ENCODE results near the gene JAK3.
"Not testable (repeated sequence)": the region's sequence is repeated elsewhere in the genome, so short reads cannot be mapped to it uniquely, and the experiment has no call there.

Gene JAK3

GRCh38 chr19:17847538-17848366, at the start of gene JAK3:
JAK3 (minus strand) TSS chr19:17847982; CDS start chr19:17844417, 3,565 bp downstream.
- peak; percentile 81 for DNase-seq

- no peak for DNase-seq
These were observed 46.0 kb upstream of the JAK3 start for GRCh38 chr19:17893766-17894165.

- no peak for DNase-seq
These were observed 41.9 kb upstream of the JAK3 start for GRCh38 chr19:17889609-17890214.

- DNase-seq: no peak
These were observed 40.5 kb upstream of the JAK3 start for GRCh38 chr19:17888260-17888659.

- not testable (repeated sequence) for DNase-seq
These were observed 39.4 kb upstream of the JAK3 start for GRCh38 chr19:17887221-17887620.

- DNase-seq: no peak
These were observed 38.7 kb upstream of the JAK3 start for GRCh38 chr19:17886515-17886914.

- DNase-seq: no peak
These were observed 36.0 kb upstream of the JAK3 start for GRCh38 chr19:17883627-17884410.

GRCh38 chr19:17881701-17882100, 33.9 kb upstream of the JAK3 start:
- no peak for DNase-seq

GRCh38 chr19:17879466-17879865, 31.7 kb upstream of the JAK3 start:
- no peak for DNase-seq

- no peak for DNase-seq
These were observed 29.9 kb upstream of the JAK3 start for GRCh38 chr19:17877696-17878095.

- no peak for DNase-seq
These were observed 27.0 kb upstream of the JAK3 start for GRCh38 chr19:17874758-17875135.

- DNase-seq: no peak
These were observed 26.3 kb upstream of the JAK3 start for GRCh38 chr19:17873786-17874757.

GRCh38 chr19:17872251-17873001, 24.6 kb upstream of the JAK3 start:
- no peak for DNase-seq

- DNase-seq: no peak
These were observed 24.1 kb upstream of the JAK3 start, which contains the start of gene SLC5A5 for GRCh38 chr19:17871878-17872250. SLC5A5 (plus strand) TSS chr19:17871945; CDS start chr19:17872320, 375 bp downstream.

GRCh38 chr19:17871032-17871877, 23.5 kb upstream of the JAK3 start:
- DNase-seq: no peak

- DNase-seq: no peak
These were observed 21.4 kb upstream of the JAK3 start for GRCh38 chr19:17869114-17869608.

GRCh38 chr19:17868669-17869068, 20.9 kb upstream of the JAK3 start:
- DNase-seq: no peak

GRCh38 chr19:17866964-17867486, 19.2 kb upstream of the JAK3 start:
- DNase-seq: no peak

GRCh38 chr19:17866312-17866963, 18.7 kb upstream of the JAK3 start:
- DNase-seq: no peak
